PC-9 (cell line): ENCODE data around the gene CEP76. TPM values are rescaled to one million over a fixed set of nuclear protein-coding genes. Genes with fewer than 3 reads are reported as not detected.

Experiments
- BruUV-seq: library from RNA; stranded (reverse); fragments of 400-500 nt; replicated peaks from 2 replicates; lab custom pipeline; 2021; lab: Mats Ljungman, UMichigan
- CTCF ChIA-PET: fragments of 300-600 bp; sonication (Branson Sonifier 250); formaldehyde crosslinking; loops from one replicate; lab custom pipeline; 2022; ENCODE audit warnings: antibody characterized with exemption; lab: Charles Lee
- POLR2A ChIA-PET: fragments of 300-600 bp; sonication (Branson Sonifier 250); formaldehyde crosslinking; loops from one replicate; lab custom pipeline; 2022; ENCODE audit warnings: antibody characterized with exemption; ENCODE audit not compliant: unreplicated experiment; lab: Charles Lee
- DNase-seq, 2 experiments: peaks; one replicate each; pipeline versions ENCODE4 v3.0.0 to v3.0.0-alpha.2; 2015 to 2022; ENCODE audit warnings: mixed read lengths in 1 of 2
- H2AFZ ChIP-seq: fragments of 200-600 bp; sonication (generic); 2 replicates; pipeline ENCODE4 v1.8.1; 2017; ENCODE audit warnings: antibody characterized with exemption
- H3F3A ChIP-seq: fragments of 200-600 bp; sonication (generic); 2 replicates; pipeline ENCODE4 v1.8.1; 2017; ENCODE audit warnings: antibody characterized with exemption, mild to moderate bottlenecking, low read depth; ENCODE audit not compliant: insufficient read depth
- H3K27ac ChIP-seq: fragments of 200-600 bp; sonication (generic); 2 replicates; pipeline ENCODE4 v1.6.1; 2016; ENCODE audit warnings: mixed run types
- H3K27me3 ChIP-seq: fragments of 200-600 bp; sonication (generic); 2 replicates; pipeline ENCODE4 v1.6.1; 2016; ENCODE audit warnings: low read depth, mixed run types; ENCODE audit not compliant: insufficient read depth
- H3K36me3 ChIP-seq: fragments of 200-600 bp; sonication (generic); 2 replicates; pipeline ENCODE4 v1.6.1; 2016; ENCODE audit warnings: low read depth, mixed run types
- H3K4me1 ChIP-seq: fragments of 200-600 bp; sonication (generic); replicated peaks from 2 replicates; pipeline ENCODE4 v1.6.1; 2016; ENCODE audit warnings: mixed run types; ENCODE audit not compliant: insufficient read depth
- H3K4me2 ChIP-seq: fragments of 200-600 bp; sonication (generic); 2 replicates; pipeline ENCODE4 v1.6.1; 2017; ENCODE audit warnings: mixed run types
- H3K4me3 ChIP-seq: fragments of 200-600 bp; sonication (generic); 2 replicates; pipeline ENCODE4 v1.6.1; 2016; ENCODE audit warnings: mixed run types
- H3K79me2 ChIP-seq: fragments of 200-600 bp; sonication (generic); 2 replicates; pipeline ENCODE4 v1.6.1; 2017; ENCODE audit warnings: low read depth, mixed run types
- H3K9me2 ChIP-seq: fragments of 200-600 bp; sonication (generic); 2 replicates; pipeline ENCODE4 v1.8.1; 2017; ENCODE audit warnings: mild to moderate bottlenecking; ENCODE audit not compliant: insufficient read depth
- H3K9me3 ChIP-seq: fragments of 200-600 bp; sonication (generic); 2 replicates; pipeline ENCODE4 v1.8.1; 2016; ENCODE audit warnings: low read depth; ENCODE audit not compliant: insufficient read depth
- H4K20me1 ChIP-seq: fragments of 200-600 bp; sonication (generic); 2 replicates; pipeline ENCODE4 v1.8.1; 2017; ENCODE audit not compliant: insufficient read depth
- EZH2 ChIP-seq: fragments of 200-600 bp; sonication (generic); IDR thresholded peaks from 2 replicates; pipeline ENCODE4 v1.8.0; 2017; ENCODE audit warnings: antibody characterized with exemption, low read depth
- intact Hi-C: fragments of 100-400 bp; cut with micrococcal nuclease; formaldehyde crosslinking; loops from one replicate; pipeline ENCODE4 v1.10.0; 2022; ENCODE audit not compliant: unreplicated experiment
- total RNA-seq: library from RNA; stranded (reverse); gene quantifications from 2 replicates; pipeline ENCODE4 v1.2.3, GENCODE V29; 2021
- TF ChIP-seq, protein P1 (sequence below): fragments of 200-600 bp; sonication (generic); conservative IDR thresholded peaks from 2 replicates; pipeline ENCODE4 v1.6.1; 2017; ENCODE audit warnings: mixed run types, antibody characterized with exemption, mild to moderate bottlenecking, moderate library complexity

The CEP76 gene
- total RNA-seq, 1 experiment from 2014 or later: 14.5 TPM

DNA sequence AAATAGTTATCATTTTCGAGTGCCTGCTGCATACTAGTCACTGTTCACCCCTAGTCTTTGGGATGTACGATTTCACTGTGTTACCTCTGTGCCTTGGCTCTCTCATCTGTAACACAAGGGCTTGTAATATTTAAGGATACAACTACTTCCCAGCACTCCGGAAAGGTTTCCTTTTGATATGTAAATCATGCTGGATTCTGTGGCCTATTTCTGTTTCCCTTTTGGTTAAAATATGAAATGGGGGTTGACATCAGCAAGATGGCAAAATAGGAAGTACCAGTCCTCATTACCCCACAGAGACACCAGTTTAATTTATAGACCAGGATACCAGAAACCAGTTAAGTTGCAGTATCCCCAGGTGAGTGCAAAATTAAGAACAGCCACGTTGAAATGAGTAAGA is 23.8 kb upstream of the CEP76 start:
- H3F3A ChIP-seq: peaks cover 28% of the 10 kb centered on the region
- no peak overlapping the region for H2AFZ ChIP-seq
- H3K27ac ChIP-seq: no peak overlapping the region
- no peak overlapping the region for H3K4me2 ChIP-seq
- BruUV-seq: no TSS peak
- CTCF ChIA-PET: interaction anchor here (1.1 kb wide), 1 partner anchor 208 kb away, joined by 3 read pairs; no protein-coding TSS in a partner anchor
- no peaks in the 10 kb centered on the region for H3K79me2 ChIP-seq
- H3K27me3 ChIP-seq: no peaks in the 10 kb centered on the region
- H3K4me1 ChIP-seq: peaks cover 17% of the 10 kb centered on the region
- peaks cover 9% of the 10 kb centered on the region; the same call in 1 of the 2 replicates for H3K9me3 ChIP-seq
- H3K36me3 ChIP-seq: peaks cover 18% of the 10 kb centered on the region; the same call in 1 of the 2 replicates
- H4K20me1 ChIP-seq: no peaks in the 10 kb centered on the region
- no peak overlapping the region for H3K4me3 ChIP-seq
- H3K9me2 ChIP-seq: no peaks in the 10 kb centered on the region
- DNase-seq: no peak
- POLR2A ChIA-PET: no interaction called here
- no peak for TF ChIP-seq EZH2
- TF ChIP-seq, protein P1, sequence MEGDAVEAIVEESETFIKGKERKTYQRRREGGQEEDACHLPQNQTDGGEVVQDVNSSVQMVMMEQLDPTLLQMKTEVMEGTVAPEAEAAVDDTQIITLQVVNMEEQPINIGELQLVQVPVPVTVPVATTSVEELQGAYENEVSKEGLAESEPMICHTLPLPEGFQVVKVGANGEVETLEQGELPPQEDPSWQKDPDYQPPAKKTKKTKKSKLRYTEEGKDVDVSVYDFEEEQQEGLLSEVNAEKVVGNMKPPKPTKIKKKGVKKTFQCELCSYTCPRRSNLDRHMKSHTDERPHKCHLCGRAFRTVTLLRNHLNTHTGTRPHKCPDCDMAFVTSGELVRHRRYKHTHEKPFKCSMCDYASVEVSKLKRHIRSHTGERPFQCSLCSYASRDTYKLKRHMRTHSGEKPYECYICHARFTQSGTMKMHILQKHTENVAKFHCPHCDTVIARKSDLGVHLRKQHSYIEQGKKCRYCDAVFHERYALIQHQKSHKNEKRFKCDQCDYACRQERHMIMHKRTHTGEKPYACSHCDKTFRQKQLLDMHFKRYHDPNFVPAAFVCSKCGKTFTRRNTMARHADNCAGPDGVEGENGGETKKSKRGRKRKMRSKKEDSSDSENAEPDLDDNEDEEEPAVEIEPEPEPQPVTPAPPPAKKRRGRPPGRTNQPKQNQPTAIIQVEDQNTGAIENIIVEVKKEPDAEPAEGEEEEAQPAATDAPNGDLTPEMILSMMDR: no peak
- intact Hi-C loops: loop anchor here (2.0 kb wide), 2 partner anchors 18 to 166 kb away; no protein-coding TSS in a partner anchor

DNA sequence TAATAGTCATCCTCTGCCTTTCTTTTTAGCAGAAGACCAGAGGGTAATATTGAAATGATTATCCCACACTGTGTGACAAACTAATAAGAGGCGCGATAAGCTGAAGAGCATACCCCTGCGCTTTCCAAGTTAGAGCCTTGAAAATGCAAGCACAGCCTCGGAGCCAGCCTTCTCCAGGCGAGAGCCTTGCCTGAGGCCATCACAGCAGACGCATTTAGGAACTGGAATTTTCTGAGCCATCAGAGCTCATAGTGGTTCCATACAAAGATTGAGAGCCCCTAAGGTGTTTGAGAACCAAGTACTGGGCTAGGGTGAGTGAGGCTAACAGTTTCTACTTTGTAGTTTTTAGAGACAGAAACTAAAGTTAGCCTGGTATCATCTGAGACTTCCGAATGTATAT is 20.2 kb upstream of the CEP76 start:
- Histone ChIP-seq H3K27ac (no peak overlapping the region), H2AFZ (no peak overlapping the region), H3K79me2 (no peaks in the 10 kb centered on the region), H3K9me2 (no peaks in the 10 kb centered on the region), H4K20me1 (no peaks in the 10 kb centered on the region), H3K4me1 (no peaks in the 10 kb centered on the region), H3K9me3 (no peaks in the 10 kb centered on the region), H3K4me2 (no peak overlapping the region), H3K36me3 (peaks cover 21% of the 10 kb centered on the region), H3K4me3 (no peak overlapping the region), H3K27me3 (no peaks in the 10 kb centered on the region), H3F3A (peaks cover 20% of the 10 kb centered on the region)
- DNase-seq: no peak
- TF ChIP-seq EZH2: no peak
- TF ChIP-seq, protein P1: no peak
- intact Hi-C loops: no loop called here
- POLR2A ChIA-PET: no interaction called here
- no TSS peak for BruUV-seq
- CTCF ChIA-PET: interaction anchor here (0.6 to 2.1 kb wide), 2 partner anchors 211 to 285 kb away, joined by 8 to 9 read pairs; no protein-coding TSS in a partner anchor

DNA sequence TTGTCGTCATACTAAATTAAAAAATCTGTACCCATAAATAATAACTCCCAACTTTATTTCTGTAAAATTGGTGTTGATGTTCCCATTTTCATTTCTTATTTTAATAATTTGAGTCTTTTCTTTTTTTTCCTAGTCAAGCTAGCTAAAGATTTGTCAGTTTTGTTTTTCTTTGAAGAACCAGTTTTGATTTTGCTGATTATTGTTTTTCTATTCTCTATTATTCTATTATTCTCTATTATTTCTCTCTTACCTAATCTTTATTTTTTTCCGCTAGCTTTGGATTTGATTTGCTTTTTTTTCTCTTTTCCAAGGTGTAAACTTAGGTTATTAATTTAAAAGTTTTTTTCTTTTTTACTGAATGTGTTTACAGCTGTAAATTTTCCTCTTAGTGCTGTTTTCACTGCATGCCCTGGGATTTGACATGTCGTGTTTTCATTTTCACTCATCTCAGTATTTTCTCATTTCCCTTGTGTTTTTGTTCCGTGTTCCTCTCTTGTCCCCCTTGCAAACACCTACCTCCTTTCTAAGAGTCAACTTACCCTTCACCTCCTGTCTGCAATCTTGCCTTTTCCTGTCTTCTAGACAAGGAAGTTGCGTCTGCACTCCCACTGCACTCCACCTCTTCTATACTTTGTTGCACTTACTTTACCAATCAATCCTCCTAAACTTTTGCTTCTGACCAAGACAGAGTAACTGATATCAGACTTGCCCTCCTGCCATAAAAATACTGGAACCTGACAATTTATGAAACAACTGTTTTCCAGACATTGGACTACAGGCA is 19.2 kb upstream of the CEP76 start:
- H2AFZ ChIP-seq: no peak overlapping the region
- no peak for DNase-seq
- intact Hi-C loops: no loop called here
- TF ChIP-seq, protein P1: no peak
- TF ChIP-seq EZH2: no peak
- H3F3A ChIP-seq: peaks cover 17% of the 10 kb centered on the region
- BruUV-seq: no TSS peak
- H3K4me1 ChIP-seq: no peaks in the 10 kb centered on the region
- no peaks in the 10 kb centered on the region for H4K20me1 ChIP-seq
- H3K27ac ChIP-seq: no peak overlapping the region
- peaks cover 23% of the 10 kb centered on the region for H3K36me3 ChIP-seq
- no peak overlapping the region for H3K4me2 ChIP-seq
- POLR2A ChIA-PET: interaction anchor here (0.6 kb wide), 1 partner anchor 185 kb away, joined by 4 read pairs; no protein-coding TSS in a partner anchor
- H3K9me2 ChIP-seq: no peaks in the 10 kb centered on the region
- H3K4me3 ChIP-seq: no peak overlapping the region
- no peaks in the 10 kb centered on the region for H3K9me3 ChIP-seq
- H3K27me3 ChIP-seq: no peaks in the 10 kb centered on the region
- CTCF ChIA-PET: no interaction called here
- no peaks in the 10 kb centered on the region for H3K79me2 ChIP-seq
